Mononuclear cell (primary cell): ENCODE data around the gene PEX11G. TPM values are rescaled to one million over a fixed set of nuclear protein-coding genes. Genes with fewer than 3 reads are reported as not detected.

Source experiments
- H3K27me3 ChIP-seq: 2 replicates; pipeline ENCODE4 v1.6.0; 2011; ENCODE audit warnings: low read length, control low read depth; ENCODE audit not compliant: insufficient read depth
- H3K4me1 ChIP-seq: 2 replicates; pipeline ENCODE4 v1.5.1; 2011; ENCODE audit warnings: mild to moderate bottlenecking, low read length, control low read depth; ENCODE audit not compliant: insufficient read depth
- H3K4me3 ChIP-seq: 2 replicates; pipeline ENCODE4 v1.5.1; 2011; ENCODE audit warnings: mild to moderate bottlenecking, low read length, moderate library complexity
- H3K9me3 ChIP-seq: 2 replicates; pipeline ENCODE4 v1.5.1; 2011; ENCODE audit warnings: low read depth, mild to moderate bottlenecking, control low read depth, low read length
- total RNA-seq: library from RNA; depleted of rRNA; stranded (reverse); fragments of >200 nt; gene quantifications from one replicate; pipeline ENCODE4 v1.2.3, GENCODE V29; 2012

Gene PEX11G
- total RNA-seq, 1 donor: 0.21 TPM

GRCh38 chr19:7512400-7512851 lies 23.6 kb upstream of the PEX11G start:
- Histone ChIP-seq H3K27me3 (peaks cover 8% of the 10 kb centered on the region), H3K9me3 (no peaks in the 10 kb centered on the region)

DNA sequence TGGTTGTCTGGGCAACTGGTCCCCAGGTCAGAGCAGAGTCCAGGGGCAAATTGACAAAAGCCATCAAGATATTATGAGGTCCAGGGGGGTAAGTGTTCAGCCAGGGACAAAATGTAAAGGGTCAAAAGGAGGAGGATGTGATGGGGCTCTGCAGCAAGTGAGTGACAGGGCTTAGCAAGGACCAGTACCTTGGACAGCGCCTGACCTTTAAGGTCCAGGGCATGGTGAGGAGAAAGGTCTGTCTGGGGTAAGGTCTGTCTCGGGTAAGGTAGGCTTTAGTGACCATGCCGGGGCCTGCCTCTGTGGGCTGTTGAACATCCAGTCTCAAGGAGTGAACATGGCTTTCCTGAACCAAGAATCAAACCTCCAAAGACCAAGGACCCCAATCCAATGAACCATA lies 20.8 kb upstream of the PEX11G start:
- Histone ChIP-seq H3K4me3 (no peak overlapping the region), H3K4me1 (peaks cover 10% of the 10 kb centered on the region), H3K27me3 (peaks cover 11% of the 10 kb centered on the region), H3K9me3 (no peaks in the 10 kb centered on the region)

More at GRCh38 chr19:7512400-7512851, 23.6 kb upstream of the PEX11G start:
- Histone ChIP-seq H3K4me3 (no peak overlapping the region), H3K4me1 (peaks cover 7% of the 10 kb centered on the region)

- no peak overlapping the region for H3K4me3 ChIP-seq
- H3K9me3 ChIP-seq: no peaks in the 10 kb centered on the region
- peaks cover 9% of the 10 kb centered on the region for H3K27me3 ChIP-seq
- peaks cover 10% of the 10 kb centered on the region for H3K4me1 ChIP-seq
Measured at GRCh38 chr19:7507884-7508283, 19.0 kb upstream of the PEX11G start.

DNA sequence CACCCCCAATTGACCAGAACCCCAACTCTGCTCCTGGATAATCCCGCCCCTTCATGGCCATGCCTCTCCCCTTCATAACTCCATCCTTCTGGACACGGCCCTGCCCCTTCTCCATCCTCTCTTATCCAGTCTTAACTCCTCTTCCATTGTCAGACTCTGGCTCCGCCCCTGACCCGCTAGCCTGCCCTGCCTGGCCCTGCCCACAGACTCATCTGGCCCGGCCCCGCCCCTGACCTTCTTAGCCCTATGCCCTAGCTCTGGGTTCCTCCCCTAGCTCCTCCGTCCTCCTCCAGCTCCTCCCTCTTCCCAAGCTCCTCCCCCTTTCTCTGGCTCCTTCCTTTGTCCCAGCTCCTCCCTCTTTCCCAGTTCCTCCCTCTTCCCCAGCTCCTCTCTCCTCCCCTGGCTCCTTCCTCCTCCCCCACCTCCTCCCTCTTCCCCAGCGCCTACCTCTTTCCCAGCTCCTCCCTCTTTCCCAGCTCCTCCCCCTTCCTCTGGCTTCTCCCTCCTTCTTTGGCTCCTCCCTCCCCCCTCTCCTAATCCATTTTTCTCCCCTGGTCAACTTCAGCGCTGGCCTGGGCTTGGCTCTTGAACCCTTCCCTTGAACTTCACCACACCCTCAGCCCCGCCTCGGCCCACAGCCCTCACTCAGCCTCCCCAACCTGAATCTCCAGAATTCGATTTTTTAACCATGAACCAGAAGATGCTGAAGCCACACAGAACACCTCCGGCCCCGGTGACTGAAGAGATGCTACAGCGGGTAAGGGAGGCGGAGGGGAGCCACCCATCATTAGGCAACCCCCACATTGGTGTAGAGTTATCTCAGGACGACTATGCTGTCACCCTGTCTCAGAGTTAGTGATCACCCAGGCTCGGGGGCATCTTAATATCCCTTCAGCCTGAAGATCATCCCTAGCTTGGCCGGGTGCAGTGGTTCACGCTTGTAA lies 17.8 kb upstream of the PEX11G start:
- Histone ChIP-seq H3K27me3 (peaks cover 18% of the 10 kb centered on the region), H3K4me1 (peaks cover 10% of the 10 kb centered on the region), H3K4me3 (no peak overlapping the region), H3K9me3 (no peaks in the 10 kb centered on the region)

DNA sequence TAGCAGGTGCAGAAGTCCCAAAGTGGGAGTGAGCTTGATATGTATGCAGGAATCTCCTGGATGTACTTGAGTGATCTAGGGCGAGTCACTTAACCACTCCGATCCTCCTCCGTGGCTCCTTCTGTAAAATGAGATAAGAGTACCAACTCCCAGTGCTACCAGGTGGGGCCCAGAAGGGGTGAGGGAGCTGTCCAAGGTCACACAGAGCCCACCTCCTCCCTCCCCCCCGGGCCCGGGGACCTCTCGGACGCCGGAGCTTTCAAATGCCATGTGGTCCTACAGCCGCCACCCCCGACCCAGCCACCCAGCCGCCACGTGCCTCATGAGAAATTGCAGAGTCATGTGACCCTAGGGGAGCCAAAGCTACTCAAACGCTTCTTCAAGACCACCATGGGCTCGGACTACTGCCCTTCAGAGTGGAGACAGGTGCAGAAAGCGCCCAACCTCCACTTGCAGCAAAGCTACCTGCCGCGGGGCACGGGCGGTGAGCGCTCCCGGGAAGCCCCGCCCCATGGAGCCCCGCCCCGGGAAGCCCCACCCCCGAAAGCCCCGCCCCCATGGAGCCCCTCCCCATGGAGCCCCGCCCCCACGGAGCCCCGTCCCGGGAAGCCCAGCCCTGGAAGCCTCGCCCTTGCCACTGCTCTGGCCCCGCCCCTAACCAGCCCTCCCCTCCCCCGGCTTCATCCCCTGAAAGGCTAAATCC lies 17.0 kb upstream of the PEX11G start:
- peaks cover 27% of the 10 kb centered on the region for H3K27me3 ChIP-seq
- no peak overlapping the region for H3K4me3 ChIP-seq

GRCh38 chr19:7505288-7505681 lies 16.4 kb upstream of the PEX11G start:
- H3K4me3 ChIP-seq: no peak overlapping the region
- peaks cover 31% of the 10 kb centered on the region for H3K27me3 ChIP-seq
- H3K4me1 ChIP-seq: peaks cover 20% of the 10 kb centered on the region
- no peaks in the 10 kb centered on the region for H3K9me3 ChIP-seq

More for the DNA sequence above, 17.0 kb upstream of the PEX11G start:
- no peaks in the 10 kb centered on the region for H3K9me3 ChIP-seq
- peaks cover 18% of the 10 kb centered on the region for H3K4me1 ChIP-seq

- Histone ChIP-seq H3K4me1 (peaks cover 20% of the 10 kb centered on the region), H3K9me3 (no peaks in the 10 kb centered on the region), H3K27me3 (peaks cover 31% of the 10 kb centered on the region), H3K4me3 (no peak overlapping the region)
Measured at GRCh38 chr19:7504684-7505083, 15.8 kb upstream of the PEX11G start.

GRCh38 chr19:7502552-7502951 lies 13.7 kb upstream of the PEX11G start:
- Histone ChIP-seq H3K4me3 (no peak overlapping the region), H3K27me3 (peaks cover 31% of the 10 kb centered on the region), H3K9me3 (no peaks in the 10 kb centered on the region), H3K4me1 (peaks cover 20% of the 10 kb centered on the region)

DNA sequence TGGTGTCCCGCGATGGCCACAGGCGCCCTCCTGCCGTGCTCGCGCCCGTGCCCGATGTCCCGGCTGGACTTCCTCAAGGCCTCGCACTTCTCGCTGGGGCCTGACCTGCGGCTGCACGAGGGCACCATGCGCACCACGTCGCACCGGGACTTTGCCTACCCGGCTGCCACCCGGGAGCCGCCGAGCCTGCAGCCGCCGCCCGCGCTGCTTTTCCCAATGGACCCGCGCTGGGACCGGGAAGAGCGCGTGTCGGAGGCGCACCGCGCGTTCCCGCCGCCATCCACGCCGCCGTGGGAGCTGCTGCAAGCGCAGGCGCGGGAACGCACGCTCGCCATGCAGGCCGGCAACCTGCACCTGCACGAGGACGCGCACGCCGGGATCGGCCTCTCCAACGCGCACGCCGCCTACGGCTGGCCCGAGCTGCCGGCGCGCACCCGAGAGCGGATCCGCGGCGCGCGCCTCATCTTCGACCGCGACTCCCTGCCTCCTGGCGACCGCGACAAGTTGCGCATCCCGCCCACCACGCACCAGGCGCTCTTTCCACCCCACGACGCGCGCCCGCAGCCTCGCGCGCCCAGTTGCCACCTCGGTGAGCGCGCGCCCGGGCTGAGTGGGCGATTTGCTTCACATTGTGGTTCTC lies 12.1 kb upstream of the PEX11G start:
- peaks cover 20% of the 10 kb centered on the region for H3K4me1 ChIP-seq
- no peak overlapping the region for H3K4me3 ChIP-seq
- no peaks in the 10 kb centered on the region for H3K9me3 ChIP-seq
- H3K27me3 ChIP-seq: peaks cover 31% of the 10 kb centered on the region

- Histone ChIP-seq H3K4me3 (no peak overlapping the region), H3K9me3 (no peaks in the 10 kb centered on the region), H3K4me1 (peaks cover 22% of the 10 kb centered on the region), H3K27me3 (peaks cover 16% of the 10 kb centered on the region)
Measured at GRCh38 chr19:7497292-7497691, 8.5 kb upstream of the PEX11G start.

- Histone ChIP-seq H3K27me3 (no peaks in the 10 kb centered on the region), H3K4me3 (no peak overlapping the region), H3K9me3 (no peaks in the 10 kb centered on the region), H3K4me1 (peaks cover 35% of the 10 kb centered on the region)
Measured at GRCh38 chr19:7494416-7495098, 5.7 kb upstream of the PEX11G start.

GRCh38 chr19:7492558-7492957 lies 3.7 kb upstream of the PEX11G start:
- Histone ChIP-seq H3K27me3 (no peaks in the 10 kb centered on the region), H3K9me3 (no peaks in the 10 kb centered on the region), H3K4me3 (no peak overlapping the region), H3K4me1 (peaks cover 49% of the 10 kb centered on the region)

DNA sequence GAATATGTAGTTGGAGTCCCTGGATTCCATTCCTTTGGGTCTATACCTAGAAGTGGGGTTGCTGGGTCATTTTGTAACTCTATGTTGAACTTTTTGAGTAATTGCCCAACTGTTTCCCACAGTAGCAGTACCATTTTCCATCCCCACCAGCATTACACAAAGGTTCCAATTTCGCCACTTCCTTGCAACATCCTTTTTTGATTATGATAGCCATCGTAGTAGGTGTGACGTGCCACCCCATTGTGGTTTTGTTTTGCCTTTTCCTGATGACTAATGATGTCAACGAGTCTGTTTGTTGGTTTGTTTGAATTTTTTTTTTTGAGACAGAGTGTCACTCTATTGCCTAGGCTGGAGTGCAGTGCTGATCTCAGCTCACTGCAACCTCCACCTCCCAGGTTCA lies 3.3 kb upstream of the PEX11G start:
- H3K27me3 ChIP-seq: no peaks in the 10 kb centered on the region
- H3K9me3 ChIP-seq: no peaks in the 10 kb centered on the region
- peaks cover 49% of the 10 kb centered on the region for H3K4me1 ChIP-seq
- H3K4me3 ChIP-seq: no peak overlapping the region

DNA sequence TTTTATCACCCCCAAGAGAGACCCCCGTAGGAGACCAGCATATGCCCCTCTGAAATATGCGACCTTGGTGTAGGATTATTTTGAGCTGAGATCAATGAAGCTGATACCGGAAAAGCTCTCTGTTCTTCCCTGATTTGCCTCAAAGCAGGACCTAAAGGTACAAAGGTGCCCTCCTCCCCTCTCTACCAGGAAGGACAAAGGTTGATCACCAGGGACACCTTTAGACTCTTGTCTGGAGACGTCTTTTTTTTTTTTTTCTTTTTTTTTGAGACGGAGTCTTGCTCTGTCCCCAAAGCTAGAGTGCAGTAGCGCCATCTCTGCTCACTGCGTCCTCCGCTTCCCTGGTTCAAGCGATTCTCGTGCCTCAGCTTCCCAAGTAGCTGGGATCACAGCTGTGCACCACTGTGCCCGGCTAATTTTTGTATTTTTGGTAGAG lies 792 bp upstream of the PEX11G start:
- H3K27me3 ChIP-seq: no peaks in the 10 kb centered on the region
- H3K9me3 ChIP-seq: no peaks in the 10 kb centered on the region
- peaks cover 49% of the 10 kb centered on the region for H3K4me1 ChIP-seq
- no peak overlapping the region for H3K4me3 ChIP-seq
